ENCODE measurements around the gene POU2F1.

POU2F1 gene

GRCh38 chr1:167182571-167183320 lies 37.9 kb upstream of the POU2F1 start:
- no peak for TF ChIP-seq CTCF (IDR thresholded peaks at IDR 0.05)
- Histone ChIP-seq H3K9me3 (no peaks in the 10 kb centered on the region), H3K27me3 (no peaks in the 10 kb centered on the region), H3K27ac (no peak overlapping the region), H3K36me3 (no peaks in the 10 kb centered on the region), H3K4me1 (ENCODE audit: control insufficient read depth in 1 of 2, insufficient read depth in 1 of 2, low read depth in 1 of 2, low read length in 1 of 2) (no peaks in the 10 kb centered on the region), H3K4me3 (ENCODE audit: low read depth in 1 of 2, low read length in 1 of 2) (no peak overlapping the region)

- Histone ChIP-seq H3K4me1 (ENCODE audit: control insufficient read depth in 1 of 2, insufficient read depth in 1 of 2, low read depth in 1 of 2, low read length in 1 of 2) (no peaks in the 10 kb centered on the region), H3K4me3 (ENCODE audit: low read depth in 1 of 2, low read length in 1 of 2) (no peak overlapping the region), H3K27me3 (no peaks in the 10 kb centered on the region), H3K36me3 (no peaks in the 10 kb centered on the region), H3K9me3 (no peaks in the 10 kb centered on the region), H3K27ac (no peak overlapping the region)
- TF ChIP-seq CTCF (IDR thresholded peaks at IDR 0.05): no peak
Observed at GRCh38 chr1:167184081-167184480, 36.6 kb upstream of the POU2F1 start.

GRCh38 chr1:167185062-167185461 lies 35.6 kb upstream of the POU2F1 start:
- Histone ChIP-seq H3K9me3 (no peaks in the 10 kb centered on the region), H3K4me1 (ENCODE audit: control insufficient read depth in 1 of 2, insufficient read depth in 1 of 2, low read depth in 1 of 2, low read length in 1 of 2) (no peaks in the 10 kb centered on the region), H3K4me3 (ENCODE audit: low read depth in 1 of 2, low read length in 1 of 2) (no peak overlapping the region), H3K27me3 (no peaks in the 10 kb centered on the region), H3K36me3 (no peaks in the 10 kb centered on the region), H3K27ac (no peak overlapping the region)
- no peak for TF ChIP-seq CTCF (IDR thresholded peaks at IDR 0.05)

GRCh38 chr1:167185974-167186657 lies 34.6 kb upstream of the POU2F1 start:
- TF ChIP-seq CTCF (IDR thresholded peaks at IDR 0.05): no peak
- Histone ChIP-seq H3K27me3 (no peaks in the 10 kb centered on the region), H3K27ac (no peak overlapping the region), H3K36me3 (no peaks in the 10 kb centered on the region), H3K4me1 (ENCODE audit: control insufficient read depth in 1 of 2, insufficient read depth in 1 of 2, low read depth in 1 of 2, low read length in 1 of 2) (no peaks in the 10 kb centered on the region), H3K4me3 (ENCODE audit: low read depth in 1 of 2, low read length in 1 of 2) (no peak overlapping the region), H3K9me3 (no peaks in the 10 kb centered on the region)

DNA sequence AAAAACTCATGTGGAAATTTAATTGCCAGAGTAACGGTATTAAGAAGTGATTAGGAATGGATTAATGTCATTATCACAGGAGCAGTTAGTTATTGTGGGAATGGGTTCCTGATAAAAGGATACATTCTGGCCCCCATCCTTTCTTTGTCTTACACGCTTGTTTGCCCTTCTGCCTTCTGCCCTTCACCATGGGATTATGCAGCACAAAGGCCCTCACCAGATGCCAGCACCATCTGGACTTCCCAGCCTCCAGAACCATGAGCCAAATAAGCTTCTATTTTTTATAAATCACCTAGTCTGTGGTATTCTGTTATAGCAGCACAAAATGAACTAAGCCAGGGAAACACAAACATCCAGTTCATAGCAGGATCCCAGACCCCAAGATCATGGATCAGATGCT lies 33.9 kb upstream of the POU2F1 start:
- Histone ChIP-seq H3K36me3 (no peaks in the 10 kb centered on the region), H3K4me1 (ENCODE audit: control insufficient read depth in 1 of 2, insufficient read depth in 1 of 2, low read depth in 1 of 2, low read length in 1 of 2) (no peaks in the 10 kb centered on the region), H3K27me3 (no peaks in the 10 kb centered on the region), H3K27ac (no peak overlapping the region), H3K9me3 (no peaks in the 10 kb centered on the region), H3K4me3 (ENCODE audit: low read depth in 1 of 2, low read length in 1 of 2) (no peak overlapping the region)
- no peak for TF ChIP-seq CTCF (IDR thresholded peaks at IDR 0.05)

Measured in neutrophil (primary cell).